Stimulated activated CD8-positive, alpha-beta memory T cell treated with anti-CD3 and anti-CD28 coated beads, Interleukin-4, amount 100 ng/mL, for 24 hours (primary cell): ENCODE data around the gene ZNF24.

Experiments
- DNase-seq: peaks from one replicate; pipeline ENCODE4 v3.0.0-alpha.2; 2020; ENCODE audit warnings: low read depth

Gene ZNF24

GRCh38 chr18:35352778-35353177 is 8.6 kb upstream of the ZNF24 start:
- no peak for DNase-seq

DNA sequence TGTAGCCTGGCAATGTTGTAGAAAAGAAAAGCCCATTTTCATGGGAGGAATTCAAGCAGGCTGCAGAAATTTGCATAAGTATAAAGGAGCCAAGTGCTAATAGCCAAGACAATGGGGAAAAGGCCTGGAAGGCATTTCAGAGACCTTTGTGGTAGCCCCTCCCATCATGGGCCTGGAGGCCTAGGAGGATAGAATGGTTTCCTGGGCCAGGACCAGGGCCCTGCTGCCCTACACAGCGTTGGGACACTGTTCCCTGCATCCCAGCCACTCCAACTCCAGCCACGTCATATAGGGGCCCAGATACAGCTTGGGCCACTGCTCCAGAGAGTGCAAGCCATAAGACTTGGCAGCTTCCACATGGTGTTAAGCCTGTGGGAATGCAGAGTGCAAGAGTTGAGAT is 8.1 kb upstream of the ZNF24 start:
- no peak for DNase-seq

- no peak for DNase-seq
Observed at GRCh38 chr18:35348001-35348400, 3.8 kb upstream of the ZNF24 start.

GRCh38 chr18:35345950-35346349 is 1.7 kb upstream of the ZNF24 start:
- DNase-seq, result no peak

DNA sequence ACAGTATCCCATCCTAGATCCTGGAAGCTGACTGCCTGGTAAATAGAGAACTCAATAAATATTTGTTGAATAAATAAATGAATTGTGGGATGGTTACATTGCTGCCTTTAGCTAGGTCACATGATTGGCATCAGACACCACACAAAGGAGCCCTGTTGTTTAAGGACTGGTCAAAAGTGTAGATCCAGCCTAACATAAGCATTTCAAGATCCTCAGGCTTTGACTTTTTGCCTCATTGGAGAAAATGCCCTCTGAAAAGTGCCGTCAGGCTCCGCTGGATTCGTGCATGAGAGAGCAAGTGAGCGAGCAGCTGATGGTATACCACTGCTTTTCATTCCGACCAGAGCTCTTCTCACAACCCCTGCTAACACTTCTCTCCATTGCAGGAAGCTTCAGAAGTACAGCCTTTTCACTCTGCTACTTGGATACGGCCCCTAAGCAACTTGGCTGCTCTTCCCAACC is 1.3 kb upstream of the ZNF24 start:
- no peak for DNase-seq

DNA sequence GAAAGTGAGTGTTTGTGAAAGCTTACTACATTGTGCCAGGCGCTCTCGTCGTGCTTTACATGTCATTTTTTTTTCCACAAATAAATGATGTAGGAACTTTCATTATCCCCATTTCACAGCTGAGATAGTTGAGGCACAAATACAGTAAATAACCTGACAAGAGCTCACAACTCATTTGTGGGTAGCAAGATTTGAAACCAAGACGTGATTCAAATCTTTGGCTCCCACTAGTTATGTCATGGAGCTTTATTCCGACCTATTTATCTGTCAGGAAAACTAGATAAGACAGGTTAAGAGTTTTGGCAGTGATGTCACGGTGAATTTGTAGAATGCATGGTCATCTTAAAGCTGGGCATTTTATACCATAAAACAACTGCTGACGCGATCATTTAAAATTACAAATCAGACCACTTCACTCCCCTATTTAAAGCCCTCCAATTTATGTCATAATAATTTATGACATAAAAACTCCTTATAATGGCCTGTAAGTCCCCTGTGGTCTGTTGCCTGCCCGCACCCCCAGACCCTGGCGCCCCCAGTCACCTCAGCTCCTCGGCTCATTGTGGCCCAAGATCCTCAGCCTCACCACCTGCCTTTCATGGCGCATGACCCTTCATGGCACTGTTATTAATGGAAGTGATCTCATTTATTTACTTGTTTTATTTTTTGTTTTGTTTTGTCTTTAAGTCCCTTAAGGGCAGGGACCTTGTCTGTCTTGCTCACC is 678 bp upstream of the ZNF24 start:
- DNase-seq, result no peak

- DNase-seq, result no peak
Observed at GRCh38 chr18:35343488-35343935, 708 bp downstream of the ZNF24 start.

- no peak for DNase-seq
Observed at GRCh38 chr18:35337286-35337685, 6.9 kb downstream of the ZNF24 start.

DNA sequence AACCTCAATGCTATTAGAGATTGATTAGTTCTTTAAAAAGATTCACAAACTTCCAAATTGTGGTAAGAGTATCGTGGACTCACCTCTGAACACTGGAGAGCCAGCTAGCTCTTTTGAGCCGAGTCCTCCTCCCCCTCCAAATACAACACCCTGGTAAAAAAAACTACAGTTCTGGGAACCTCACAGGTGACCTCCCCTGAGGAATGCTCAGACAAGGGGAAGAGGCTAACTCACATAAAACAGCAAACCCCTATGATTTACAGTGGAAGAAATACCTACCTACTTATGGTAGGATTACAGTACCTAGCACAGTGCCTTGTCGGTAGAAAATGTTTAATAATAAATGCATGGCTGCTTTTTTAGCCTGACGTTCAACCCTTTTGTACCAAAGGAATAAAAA is 8.4 kb downstream of the ZNF24 start:
- DNase-seq, result no peak

GRCh38 chr18:35334821-35335220 is 9.4 kb downstream of the ZNF24 start:
- no peak for DNase-seq

- DNase-seq, result no peak
Observed at GRCh38 chr18:35334212-35334611, 10.0 kb downstream of the ZNF24 start.

DNA sequence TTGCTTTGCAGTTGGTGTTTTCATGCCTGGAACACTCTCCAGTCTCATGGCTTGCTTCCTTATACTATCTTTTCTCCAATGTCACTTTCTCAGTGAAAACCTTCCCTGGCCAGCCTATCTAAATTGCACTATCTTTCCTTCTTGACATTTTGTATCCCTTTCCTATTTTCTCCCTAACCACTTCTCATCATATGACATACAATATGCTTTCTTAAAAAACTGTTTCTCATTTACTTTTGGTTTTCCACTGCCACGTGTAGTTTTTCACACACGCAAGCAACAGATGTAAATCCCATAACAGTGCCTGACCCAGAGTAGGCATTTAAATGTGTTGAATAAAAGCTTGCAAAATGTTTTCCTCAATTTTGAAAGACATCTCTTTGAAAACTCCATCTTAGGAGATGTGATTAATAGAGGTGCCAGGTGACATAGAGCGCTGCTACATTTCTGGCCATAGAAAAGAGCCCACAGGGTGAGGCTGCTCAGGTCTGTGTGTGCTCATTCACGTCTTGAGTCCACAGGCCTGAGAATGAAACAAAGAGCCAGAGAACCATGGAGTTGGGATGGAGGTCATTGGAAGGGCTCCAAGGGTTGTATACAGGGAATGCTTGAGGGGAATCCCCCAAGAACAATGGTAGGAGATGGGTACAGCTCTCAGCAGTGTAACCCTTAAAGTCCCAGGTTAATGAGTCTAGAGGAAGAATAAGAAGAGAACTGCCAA is 12.7 kb downstream of the ZNF24 start:
- no peak for DNase-seq

DNA sequence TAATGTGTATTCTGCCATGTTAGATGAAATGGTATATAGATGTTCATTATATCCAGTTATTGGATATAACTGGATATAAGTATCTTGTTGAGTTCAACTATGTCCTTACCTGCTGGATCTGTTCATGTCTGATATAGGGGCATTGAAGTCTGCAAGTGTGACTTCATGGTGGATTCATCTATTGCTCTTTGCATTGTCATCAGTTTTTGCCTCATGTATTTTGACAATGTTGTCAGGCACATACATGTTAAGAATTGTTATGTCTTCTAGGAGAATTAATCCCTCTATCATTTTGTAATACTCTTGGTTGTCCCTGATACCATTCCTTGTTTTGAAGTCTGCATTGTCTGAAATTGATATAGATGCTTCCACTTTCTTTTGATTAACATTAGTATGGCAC is 15.4 kb downstream of the ZNF24 start:
- no peak for DNase-seq

GRCh38 chr18:35326695-35327387 is 17.4 kb downstream of the ZNF24 start:
- DNase-seq, result no peak

DNA sequence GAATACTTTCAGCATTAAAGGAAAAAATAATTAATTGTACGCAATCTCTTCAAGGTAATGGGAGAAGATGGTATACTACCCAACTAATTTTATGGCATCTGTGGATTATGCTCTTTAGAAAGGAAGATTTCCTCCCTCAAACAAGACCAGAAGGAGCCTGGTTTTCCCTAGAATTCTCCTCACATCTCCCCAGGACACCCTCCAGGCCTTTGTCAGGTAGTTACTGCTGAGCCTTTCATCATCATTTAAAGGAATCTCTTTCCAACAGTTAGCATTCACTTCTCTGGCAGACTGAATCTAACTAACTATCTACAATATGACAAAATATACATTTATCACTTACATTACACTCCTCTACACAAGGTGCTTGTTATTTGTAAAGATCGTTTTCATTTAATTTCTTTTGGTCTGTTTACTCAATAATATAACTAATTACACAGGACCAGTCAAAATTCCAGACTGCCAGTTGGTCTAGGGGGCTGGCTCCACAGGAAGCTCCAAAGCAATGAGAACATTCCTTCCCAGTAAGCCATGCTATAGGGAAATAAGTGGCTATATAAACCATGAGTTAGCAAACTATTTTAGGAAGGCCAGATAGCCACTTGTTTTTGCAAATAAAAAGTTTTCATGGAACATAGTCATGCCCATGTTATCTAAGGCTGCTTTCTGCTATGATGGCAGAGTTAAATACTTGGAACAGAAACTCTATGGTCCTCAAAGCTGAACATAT is 19.1 kb downstream of the ZNF24 start:
- DNase-seq, result no peak

DNA sequence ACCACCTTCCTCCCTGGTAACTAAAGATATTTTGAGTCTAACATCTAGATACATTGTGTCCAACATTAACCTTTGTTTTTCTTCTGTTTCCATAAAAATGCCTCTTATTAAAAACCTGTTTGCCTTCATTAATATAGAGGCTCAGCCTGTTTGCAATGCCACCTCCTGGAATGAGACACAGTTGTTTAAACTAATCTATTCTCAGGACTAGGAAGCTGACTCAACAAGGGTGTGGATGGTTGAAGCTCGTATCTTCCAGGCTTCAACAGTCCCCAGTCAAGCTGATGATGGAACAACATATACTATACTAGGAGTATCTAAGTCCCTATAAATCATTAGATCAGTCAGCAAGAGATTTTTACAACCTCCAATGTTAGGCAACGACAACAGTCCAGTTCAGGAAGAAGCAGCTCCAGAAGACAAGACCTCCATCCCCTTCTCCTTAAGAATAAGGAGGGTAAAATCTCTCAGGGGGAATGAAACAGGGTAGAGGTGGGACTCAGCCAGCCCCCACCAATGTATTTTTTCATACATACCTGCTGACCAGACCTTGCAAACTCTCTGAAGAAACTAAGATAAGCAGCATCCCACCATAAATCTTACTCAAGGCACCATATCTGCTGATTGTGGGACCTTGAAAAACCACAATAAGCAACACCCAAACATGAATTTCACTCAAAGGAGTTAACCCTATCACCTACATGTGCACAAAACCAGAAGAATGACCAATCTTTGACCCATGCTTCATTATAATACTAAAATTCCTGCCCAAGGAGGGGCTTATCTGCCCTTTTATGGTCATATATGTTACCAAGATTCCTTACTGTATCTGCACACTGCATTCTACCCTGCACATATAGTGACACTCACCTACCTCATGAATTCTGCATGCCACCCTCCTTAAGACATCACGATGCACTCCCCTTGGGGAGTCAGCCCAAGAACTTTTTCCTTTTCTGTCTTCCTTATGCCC is 21.4 kb downstream of the ZNF24 start:
- DNase-seq, result no peak

DNA sequence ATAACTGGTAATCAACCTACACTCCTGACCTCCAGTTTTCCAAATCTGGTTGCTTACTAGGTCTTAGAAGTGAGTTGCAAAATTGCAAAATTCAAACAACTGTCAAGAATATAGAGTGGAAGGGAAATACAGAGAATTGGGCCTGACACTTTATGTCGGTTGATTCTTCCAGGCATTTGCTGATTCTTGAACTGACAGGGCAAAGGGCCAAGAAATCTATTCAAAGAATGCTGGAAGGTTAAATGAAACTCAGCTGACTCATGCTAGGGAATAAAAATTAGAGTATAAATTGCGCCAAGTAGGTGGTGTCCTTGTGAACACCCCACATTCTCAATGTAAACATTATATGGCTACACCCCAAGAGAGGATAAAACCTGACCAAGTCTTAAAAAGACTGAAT is 32.7 kb downstream of the ZNF24 start:
- DNase-seq, result no peak

GRCh38 chr18:35306588-35307250 is 37.5 kb downstream of the ZNF24 start:
- no peak for DNase-seq

DNA sequence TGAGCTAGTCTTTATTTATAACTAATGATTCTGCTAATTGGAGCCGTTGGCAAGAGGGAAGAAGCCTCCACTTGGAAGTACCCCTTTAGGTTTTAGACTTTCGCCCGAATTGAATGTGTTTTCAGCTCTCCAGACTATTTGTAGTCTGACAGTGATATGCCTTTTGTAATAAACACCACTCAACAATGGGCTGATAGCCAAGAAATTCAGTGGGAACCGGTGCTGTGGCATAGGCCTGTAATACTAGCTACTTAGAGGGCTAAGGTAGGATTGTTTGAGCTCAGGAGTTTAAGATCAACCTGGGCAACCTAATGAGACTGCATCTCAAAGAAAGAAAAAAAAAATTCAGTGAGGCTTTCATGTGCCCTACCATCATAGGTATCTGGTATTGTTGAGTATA is 40.6 kb downstream of the ZNF24 start:
- no peak for DNase-seq

GRCh38 chr18:35296060-35296459 is 48.2 kb downstream of the ZNF24 start:
- DNase-seq, result no peak

DNA sequence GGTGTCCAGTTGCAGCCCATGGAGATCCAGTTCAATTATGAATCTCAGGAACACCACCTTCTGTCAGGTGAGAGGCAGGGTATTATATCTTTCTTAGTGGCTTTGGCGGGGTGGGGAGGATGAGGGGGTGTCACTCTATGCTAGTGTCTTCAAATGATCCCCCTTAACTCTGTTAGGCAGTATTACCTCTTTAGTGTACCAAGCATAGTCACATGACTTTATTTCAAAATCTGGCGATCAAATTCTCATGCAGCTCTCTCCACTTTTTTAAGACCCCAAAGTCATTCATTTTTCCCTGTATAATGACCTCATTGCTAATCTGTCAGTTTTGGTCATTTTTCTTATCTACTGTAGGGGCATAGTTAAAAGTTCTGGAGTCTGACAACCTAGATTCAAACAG is 53.1 kb downstream of the ZNF24 start:
- no peak for DNase-seq
